ENCODE data around the gene DLGAP1.

Gene DLGAP1

GRCh38 chr18:3748086-3748485, 707.0 kb downstream of the DLGAP1 start:
- Histone ChIP-seq H3K4me1 (ENCODE audit: insufficient read depth, insufficient read length) (no peaks in the 10 kb centered on the region), H3K36me3 (ENCODE audit: insufficient read depth, insufficient read length, low read length) (no peaks in the 10 kb centered on the region), H3K9ac (ENCODE audit: insufficient read length, low read depth) (no peak overlapping the region), H3K27me3 (ENCODE audit: insufficient read depth, insufficient read length) (no peaks in the 10 kb centered on the region), H3K9me3 (ENCODE audit: insufficient read depth, low read length) (no peaks in the 10 kb centered on the region), H3K4me3 (ENCODE audit: insufficient read length, low read depth) (no peak overlapping the region)
- no peak for DNase-seq (ENCODE audit: low read depth, low spot score)
- TF ChIP-seq ZNF274 (IDR thresholded peaks at IDR 0.05; ENCODE audit: low read depth, low read length) (no peak), SUZ12 (IDR thresholded peaks at IDR 0.05; ENCODE audit: extremely low read depth, insufficient read depth, insufficient read length) (no peak), YY1 (IDR thresholded peaks at IDR 0.05; ENCODE audit: insufficient read depth, insufficient read length) (no peak)

GRCh38 chr18:3747176-3747973, 707.7 kb downstream of the DLGAP1 start:
- no peak overlapping the region for H3K9ac ChIP-seq (ENCODE audit: insufficient read length, low read depth)
- H3K9me3 ChIP-seq (ENCODE audit: insufficient read depth, low read length), result no peaks in the 10 kb centered on the region
- H3K27me3 ChIP-seq (ENCODE audit: insufficient read depth, insufficient read length), result no peaks in the 10 kb centered on the region
- H3K4me3 ChIP-seq (ENCODE audit: insufficient read length, low read depth), result no peak overlapping the region
- TF ChIP-seq YY1 (IDR thresholded peaks at IDR 0.05; ENCODE audit: insufficient read depth, insufficient read length) (no peak), SUZ12 (IDR thresholded peaks at IDR 0.05; ENCODE audit: extremely low read depth, insufficient read depth, insufficient read length) (no peak), ZNF274 (IDR thresholded peaks at IDR 0.05; ENCODE audit: low read depth, low read length) (no peak)
- no peaks in the 10 kb centered on the region for H3K4me1 ChIP-seq (ENCODE audit: insufficient read depth, insufficient read length)
- no peaks in the 10 kb centered on the region for H3K36me3 ChIP-seq (ENCODE audit: insufficient read depth, insufficient read length, low read length)
- DNase-seq (ENCODE audit: low read depth, low spot score), result no peak

GRCh38 chr18:3742541-3742940, 712.6 kb downstream of the DLGAP1 start:
- Histone ChIP-seq H3K36me3 (ENCODE audit: insufficient read depth, insufficient read length, low read length) (no peaks in the 10 kb centered on the region), H3K9me3 (ENCODE audit: insufficient read depth, low read length) (no peaks in the 10 kb centered on the region), H3K9ac (ENCODE audit: insufficient read length, low read depth) (no peak overlapping the region), H3K4me3 (ENCODE audit: insufficient read length, low read depth) (no peak overlapping the region), H3K4me1 (ENCODE audit: insufficient read depth, insufficient read length) (no peaks in the 10 kb centered on the region), H3K27me3 (ENCODE audit: insufficient read depth, insufficient read length) (no peaks in the 10 kb centered on the region)
- no peak for DNase-seq (ENCODE audit: low read depth, low spot score)
- TF ChIP-seq YY1 (IDR thresholded peaks at IDR 0.05; ENCODE audit: insufficient read depth, insufficient read length), result no peak
- no peak for TF ChIP-seq ZNF274 (IDR thresholded peaks at IDR 0.05; ENCODE audit: low read depth, low read length)
- TF ChIP-seq SUZ12 (IDR thresholded peaks at IDR 0.05; ENCODE audit: extremely low read depth, insufficient read depth, insufficient read length), result no peak

- H3K27me3 ChIP-seq (ENCODE audit: insufficient read depth, insufficient read length), result no peaks in the 10 kb centered on the region
- H3K9ac ChIP-seq (ENCODE audit: insufficient read length, low read depth), result no peak overlapping the region
- no peaks in the 10 kb centered on the region for H3K36me3 ChIP-seq (ENCODE audit: insufficient read depth, insufficient read length, low read length)
- TF ChIP-seq SUZ12 (IDR thresholded peaks at IDR 0.05; ENCODE audit: extremely low read depth, insufficient read depth, insufficient read length), result no peak
- no peak for TF ChIP-seq YY1 (IDR thresholded peaks at IDR 0.05; ENCODE audit: insufficient read depth, insufficient read length)
- no peak for TF ChIP-seq ZNF274 (IDR thresholded peaks at IDR 0.05; ENCODE audit: low read depth, low read length)
- no peaks in the 10 kb centered on the region for H3K9me3 ChIP-seq (ENCODE audit: insufficient read depth, low read length)
- no peak overlapping the region for H3K4me3 ChIP-seq (ENCODE audit: insufficient read length, low read depth)
- H3K4me1 ChIP-seq (ENCODE audit: insufficient read depth, insufficient read length), result no peaks in the 10 kb centered on the region
- no peak for DNase-seq (ENCODE audit: low read depth, low spot score)
These were observed 713.8 kb downstream of the DLGAP1 start for GRCh38 chr18:3741333-3741732.

- H3K9ac ChIP-seq (ENCODE audit: insufficient read length, low read depth), result no peak overlapping the region
- H3K4me3 ChIP-seq (ENCODE audit: insufficient read length, low read depth), result no peak overlapping the region
- no peak for TF ChIP-seq ZNF274 (IDR thresholded peaks at IDR 0.05; ENCODE audit: low read depth, low read length)
- no peak for TF ChIP-seq YY1 (IDR thresholded peaks at IDR 0.05; ENCODE audit: insufficient read depth, insufficient read length)
- TF ChIP-seq SUZ12 (IDR thresholded peaks at IDR 0.05; ENCODE audit: extremely low read depth, insufficient read depth, insufficient read length), result no peak
- H3K4me1 ChIP-seq (ENCODE audit: insufficient read depth, insufficient read length), result no peaks in the 10 kb centered on the region
- no peaks in the 10 kb centered on the region for H3K27me3 ChIP-seq (ENCODE audit: insufficient read depth, insufficient read length)
- no peak for DNase-seq (ENCODE audit: low read depth, low spot score)
- H3K36me3 ChIP-seq (ENCODE audit: insufficient read depth, insufficient read length, low read length), result no peaks in the 10 kb centered on the region
- H3K9me3 ChIP-seq (ENCODE audit: insufficient read depth, low read length), result no peaks in the 10 kb centered on the region
These were observed 726.2 kb downstream of the DLGAP1 start for GRCh38 chr18:3728704-3729437.

- H3K4me1 ChIP-seq (ENCODE audit: insufficient read depth, insufficient read length), result no peaks in the 10 kb centered on the region
- no peaks in the 10 kb centered on the region for H3K36me3 ChIP-seq (ENCODE audit: insufficient read depth, insufficient read length, low read length)
- no peaks in the 10 kb centered on the region for H3K27me3 ChIP-seq (ENCODE audit: insufficient read depth, insufficient read length)
- H3K9me3 ChIP-seq (ENCODE audit: insufficient read depth, low read length), result no peaks in the 10 kb centered on the region
- H3K4me3 ChIP-seq (ENCODE audit: insufficient read length, low read depth), result no peak overlapping the region
- no peak for TF ChIP-seq YY1 (IDR thresholded peaks at IDR 0.05; ENCODE audit: insufficient read depth, insufficient read length)
- no peak for TF ChIP-seq ZNF274 (IDR thresholded peaks at IDR 0.05; ENCODE audit: low read depth, low read length)
- TF ChIP-seq SUZ12 (IDR thresholded peaks at IDR 0.05; ENCODE audit: extremely low read depth, insufficient read depth, insufficient read length), result no peak
- no peak for DNase-seq (ENCODE audit: low read depth, low spot score)
- H3K9ac ChIP-seq (ENCODE audit: insufficient read length, low read depth), result no peak overlapping the region
These were observed 727.8 kb downstream of the DLGAP1 start for GRCh38 chr18:3727274-3727673.

GRCh38 chr18:3726238-3726951, 728.7 kb downstream of the DLGAP1 start:
- no peak overlapping the region for H3K9ac ChIP-seq (ENCODE audit: insufficient read length, low read depth)
- H3K36me3 ChIP-seq (ENCODE audit: insufficient read depth, insufficient read length, low read length), result no peaks in the 10 kb centered on the region
- H3K27me3 ChIP-seq (ENCODE audit: insufficient read depth, insufficient read length), result no peaks in the 10 kb centered on the region
- no peaks in the 10 kb centered on the region for H3K4me1 ChIP-seq (ENCODE audit: insufficient read depth, insufficient read length)
- TF ChIP-seq YY1 (IDR thresholded peaks at IDR 0.05; ENCODE audit: insufficient read depth, insufficient read length) (no peak), ZNF274 (IDR thresholded peaks at IDR 0.05; ENCODE audit: low read depth, low read length) (no peak), SUZ12 (IDR thresholded peaks at IDR 0.05; ENCODE audit: extremely low read depth, insufficient read depth, insufficient read length) (no peak)
- DNase-seq (ENCODE audit: low read depth, low spot score), result no peak
- H3K4me3 ChIP-seq (ENCODE audit: insufficient read length, low read depth), result no peak overlapping the region
- no peaks in the 10 kb centered on the region for H3K9me3 ChIP-seq (ENCODE audit: insufficient read depth, low read length)
